LNCaP clone FGC (cell line): ENCODE measurements around the gene RTN4RL1.

Source experiments
- DNase-seq: peaks from one replicate; pipeline ENCODE4 v3.0.0-alpha.2; 2011; ENCODE audit warnings: low read depth
- H3K4me3 ChIP-seq: 2 replicates; pipeline ENCODE4 v1.5.1; 2011; ENCODE audit warnings: mild to moderate bottlenecking, low read depth, low read length, control low read depth
- TF ChIP-seq, protein P1 (sequence below): IDR thresholded peaks from 2 replicates; pipeline ENCODE4 v1.5.1; 2012; ENCODE audit warnings: mild to moderate bottlenecking; ENCODE audit not compliant: control insufficient read depth, insufficient read depth; ENCODE audit errors: extremely low read depth

Gene RTN4RL1

DNA sequence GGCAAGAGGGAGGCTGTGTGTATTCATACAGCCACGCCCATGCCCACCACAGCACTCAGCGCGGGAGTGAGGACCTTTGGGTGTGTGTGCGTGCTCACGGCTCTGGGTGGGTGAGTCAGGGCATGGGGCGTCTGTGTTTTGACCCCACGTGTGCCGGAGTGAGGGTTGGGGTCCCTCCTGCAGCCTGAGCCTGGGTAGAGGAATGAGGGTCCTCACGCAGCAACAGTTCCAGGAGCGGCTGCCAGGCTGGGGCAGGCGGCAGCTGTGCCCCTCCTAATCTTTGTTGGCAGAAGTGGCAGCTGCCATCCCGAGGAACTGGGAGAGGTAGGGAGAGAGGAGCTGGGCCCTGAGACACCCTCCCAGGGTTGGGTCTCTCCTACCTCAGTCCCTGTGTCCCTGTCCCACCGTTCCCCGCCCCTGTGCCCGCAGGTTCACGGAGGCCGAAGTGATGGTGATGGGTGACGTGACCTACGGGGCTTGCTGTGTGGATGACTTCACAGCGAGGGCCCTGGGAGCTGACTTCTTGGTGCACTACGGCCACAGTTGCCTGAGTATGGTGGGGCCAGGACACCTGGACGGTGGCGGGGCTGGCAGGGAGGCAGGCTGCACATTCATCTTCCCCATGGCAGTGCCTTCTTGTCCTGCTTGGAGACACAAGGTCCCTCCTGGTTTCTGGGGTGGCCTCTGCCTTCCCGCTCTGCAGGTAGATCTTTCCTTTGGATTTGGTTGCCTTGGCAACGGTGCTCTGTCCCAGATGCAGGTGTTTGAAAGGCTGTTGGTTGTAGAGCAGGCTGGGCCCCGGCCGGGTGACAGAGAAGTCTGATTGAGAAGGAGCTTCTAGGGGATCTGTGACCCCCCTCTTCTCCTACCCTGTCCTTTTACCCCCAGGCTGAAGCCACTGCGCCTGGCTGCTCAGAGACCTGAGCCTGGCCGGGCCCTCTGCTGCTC is 10.7 kb upstream of the RTN4RL1 start:
- H3K4me3 ChIP-seq = no peak overlapping the region
- no peak for DNase-seq
- TF ChIP-seq, protein P1, sequence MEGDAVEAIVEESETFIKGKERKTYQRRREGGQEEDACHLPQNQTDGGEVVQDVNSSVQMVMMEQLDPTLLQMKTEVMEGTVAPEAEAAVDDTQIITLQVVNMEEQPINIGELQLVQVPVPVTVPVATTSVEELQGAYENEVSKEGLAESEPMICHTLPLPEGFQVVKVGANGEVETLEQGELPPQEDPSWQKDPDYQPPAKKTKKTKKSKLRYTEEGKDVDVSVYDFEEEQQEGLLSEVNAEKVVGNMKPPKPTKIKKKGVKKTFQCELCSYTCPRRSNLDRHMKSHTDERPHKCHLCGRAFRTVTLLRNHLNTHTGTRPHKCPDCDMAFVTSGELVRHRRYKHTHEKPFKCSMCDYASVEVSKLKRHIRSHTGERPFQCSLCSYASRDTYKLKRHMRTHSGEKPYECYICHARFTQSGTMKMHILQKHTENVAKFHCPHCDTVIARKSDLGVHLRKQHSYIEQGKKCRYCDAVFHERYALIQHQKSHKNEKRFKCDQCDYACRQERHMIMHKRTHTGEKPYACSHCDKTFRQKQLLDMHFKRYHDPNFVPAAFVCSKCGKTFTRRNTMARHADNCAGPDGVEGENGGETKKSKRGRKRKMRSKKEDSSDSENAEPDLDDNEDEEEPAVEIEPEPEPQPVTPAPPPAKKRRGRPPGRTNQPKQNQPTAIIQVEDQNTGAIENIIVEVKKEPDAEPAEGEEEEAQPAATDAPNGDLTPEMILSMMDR = no peak

DNA sequence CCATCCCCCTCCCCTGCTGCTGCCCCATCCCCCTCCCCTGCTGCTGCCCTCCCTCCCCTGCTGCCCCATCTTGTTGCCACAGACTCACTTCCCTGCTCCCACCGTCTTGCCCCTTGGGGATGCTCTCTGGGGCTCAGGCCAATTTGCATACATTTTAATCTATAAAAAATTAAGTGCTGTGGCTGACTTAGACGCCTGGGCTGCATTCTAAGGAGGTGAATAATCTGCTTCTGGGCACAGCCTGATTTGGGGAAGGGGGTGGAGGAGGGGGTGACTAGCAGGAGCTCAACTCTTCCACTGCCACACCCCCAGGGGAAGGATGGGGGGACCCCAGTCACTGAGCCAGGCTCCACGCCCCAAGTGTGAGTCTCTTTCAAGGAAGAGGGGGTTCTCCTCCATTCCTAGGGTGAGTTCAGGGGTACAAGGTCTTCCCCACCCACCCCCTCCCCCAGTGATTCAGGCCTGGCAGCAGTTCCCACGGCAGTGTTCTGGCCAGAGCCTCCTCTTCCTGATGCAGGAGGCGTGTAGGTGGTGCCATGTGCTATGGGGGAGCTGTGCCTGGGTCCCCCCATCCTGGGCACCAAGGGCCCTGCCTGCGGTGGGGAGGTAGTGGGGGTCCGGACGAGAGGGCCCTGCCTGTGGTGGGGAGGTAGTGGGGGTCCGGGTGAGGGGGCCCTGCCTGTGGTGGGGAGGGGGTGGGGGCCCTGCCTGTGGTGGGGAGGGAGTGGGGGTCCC is 9.8 kb upstream of the RTN4RL1 start:
- TF ChIP-seq, protein P1 = no peak
- DNase-seq = no peak
- no peak overlapping the region for H3K4me3 ChIP-seq

DNA sequence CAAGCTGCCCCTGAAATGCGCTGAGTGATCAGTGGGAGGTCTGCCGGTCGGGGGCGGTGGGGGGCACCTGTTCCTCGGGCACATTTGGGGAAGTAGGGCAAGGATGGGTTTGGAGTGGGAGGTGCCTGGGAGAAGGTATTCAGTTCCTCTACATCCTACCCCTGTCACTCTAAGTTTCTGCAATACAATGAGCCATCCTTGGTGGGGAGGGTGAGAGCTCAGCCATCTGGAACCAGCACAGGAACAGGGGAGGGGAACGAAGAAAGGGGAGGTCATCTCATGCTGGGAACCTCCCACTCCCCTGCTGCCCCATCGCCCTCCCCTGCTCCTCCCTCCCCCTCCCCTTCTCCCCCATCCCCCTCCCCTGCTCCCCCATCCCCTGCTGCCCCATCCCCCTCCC is 9.0 kb upstream of the RTN4RL1 start:
- no peak for DNase-seq
- no peak overlapping the region for H3K4me3 ChIP-seq
- TF ChIP-seq, protein P1 = no peak

DNA sequence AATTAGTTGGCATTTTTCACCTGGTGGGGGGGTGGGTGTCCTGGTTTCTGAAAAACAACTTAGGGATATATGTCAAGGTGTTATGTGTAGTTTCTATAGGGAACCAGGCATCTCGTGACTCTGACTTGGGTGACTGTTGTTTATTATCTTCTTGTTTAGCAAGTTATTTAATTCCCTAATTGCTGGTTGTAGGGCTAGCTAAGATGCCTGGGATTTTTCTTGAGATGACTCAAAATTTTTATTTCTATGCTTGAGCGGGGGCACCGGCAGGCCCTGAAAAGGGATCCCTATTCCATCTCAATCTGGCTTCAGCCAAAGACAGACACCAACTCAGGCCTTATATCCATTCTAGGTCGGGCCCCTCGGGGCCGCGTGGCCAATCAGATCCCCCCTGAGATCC is 8.0 kb upstream of the RTN4RL1 start:
- no peak for DNase-seq
- no peak overlapping the region for H3K4me3 ChIP-seq
- TF ChIP-seq, protein P1 = no peak

DNA sequence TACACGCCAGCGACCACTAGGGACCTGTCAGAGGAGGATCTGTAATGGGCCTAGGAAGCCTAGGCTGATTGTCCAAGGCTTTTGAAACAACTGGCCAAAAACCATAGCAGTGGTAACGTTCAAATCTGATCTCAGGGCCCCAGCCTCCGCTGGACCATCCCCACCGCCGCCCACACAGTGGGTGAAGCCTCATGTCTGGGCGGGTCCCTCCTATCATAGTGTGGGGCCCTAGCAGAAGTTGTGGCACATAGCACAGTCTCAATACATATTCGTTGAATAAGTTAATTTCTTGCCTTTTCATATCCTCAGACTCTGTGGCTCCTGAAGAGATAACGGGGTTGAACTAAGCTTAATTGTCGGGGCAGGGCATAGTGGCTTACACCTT is 5.6 kb upstream of the RTN4RL1 start:
- TF ChIP-seq, protein P1 = peak; percentile 63
- H3K4me3 ChIP-seq = peak overlapping the region; percentile 99
- DNase-seq = no peak

DNA sequence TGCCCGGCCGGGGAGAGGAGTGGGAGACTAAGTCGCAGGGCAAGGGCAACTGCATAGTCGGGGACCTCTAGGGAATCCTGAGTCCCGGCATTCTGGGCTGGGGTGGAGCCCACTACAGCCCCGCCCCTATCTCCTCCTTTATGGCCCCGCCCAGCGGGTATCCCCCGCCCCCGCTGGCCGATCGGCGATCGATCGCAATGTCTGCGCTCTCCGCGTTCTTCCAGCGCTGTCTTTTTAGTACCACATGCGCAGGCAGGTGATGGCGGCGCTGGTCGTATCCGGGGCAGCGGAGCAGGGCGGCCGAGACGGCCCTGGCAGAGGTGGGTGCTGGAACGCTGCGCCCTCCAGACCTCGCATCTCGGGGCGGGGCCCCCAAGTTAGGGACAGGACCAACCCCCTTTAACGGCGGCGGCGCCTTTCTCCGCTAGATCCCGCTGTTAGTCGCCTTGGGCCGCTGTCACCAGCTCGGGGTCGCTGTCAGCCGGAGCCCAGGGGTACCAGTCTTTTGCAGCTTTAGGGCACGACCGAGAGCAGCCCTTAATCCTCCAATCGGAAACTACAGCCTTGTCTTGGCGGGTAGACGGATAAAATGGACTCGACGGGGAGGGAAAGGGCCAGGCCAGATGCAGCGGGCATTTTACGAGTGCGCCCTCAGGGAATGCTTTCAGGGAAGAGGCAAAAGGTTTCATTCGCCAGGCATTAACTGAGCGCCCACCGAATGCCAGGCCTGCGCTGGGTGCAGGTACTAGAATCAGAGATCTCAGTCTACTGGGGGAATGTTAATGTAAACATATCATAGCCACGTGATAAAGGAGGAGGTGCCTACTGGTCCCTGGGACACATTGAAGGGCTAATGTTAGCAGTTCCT is 5.0 kb upstream of the RTN4RL1 start, which contains the start of gene DPH1:
Gene DPH1, plus strand, starts transcription at position 243 of the 868 bp plus-strand sequence. Its CDS starts 17 bp downstream, at position 260.
- TF ChIP-seq, protein P1 = no peak
- DNase-seq = peak; percentile 74
- peak within 1 kb of the TSS; percentile 99 for H3K4me3 ChIP-seq
